ENCODE measurements around the gene CS.
A peak's percentile ranks its signal among the peaks of the same experiment; 100 is the strongest.

The CS gene

DNA sequence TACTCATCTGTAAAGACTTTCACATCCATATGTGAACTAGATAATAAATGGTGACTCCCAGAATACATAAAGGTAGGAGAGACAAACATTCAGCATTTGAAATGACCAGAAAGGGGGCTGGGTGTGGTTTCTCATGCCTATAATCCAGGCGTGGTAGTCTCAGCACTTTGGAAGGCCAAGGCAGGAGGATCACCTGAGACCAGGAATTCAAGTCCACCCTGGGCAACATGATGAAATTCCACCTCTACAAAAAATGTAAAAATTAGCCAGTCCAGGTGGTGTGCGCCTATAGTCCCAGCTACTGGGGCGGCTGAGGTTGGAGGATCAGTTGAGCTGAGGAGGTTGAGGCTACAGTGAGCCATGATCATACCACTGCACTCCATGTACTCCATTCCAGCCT lies 4.1 kb upstream of the CS start:
- TF ChIP-seq, protein P1, sequence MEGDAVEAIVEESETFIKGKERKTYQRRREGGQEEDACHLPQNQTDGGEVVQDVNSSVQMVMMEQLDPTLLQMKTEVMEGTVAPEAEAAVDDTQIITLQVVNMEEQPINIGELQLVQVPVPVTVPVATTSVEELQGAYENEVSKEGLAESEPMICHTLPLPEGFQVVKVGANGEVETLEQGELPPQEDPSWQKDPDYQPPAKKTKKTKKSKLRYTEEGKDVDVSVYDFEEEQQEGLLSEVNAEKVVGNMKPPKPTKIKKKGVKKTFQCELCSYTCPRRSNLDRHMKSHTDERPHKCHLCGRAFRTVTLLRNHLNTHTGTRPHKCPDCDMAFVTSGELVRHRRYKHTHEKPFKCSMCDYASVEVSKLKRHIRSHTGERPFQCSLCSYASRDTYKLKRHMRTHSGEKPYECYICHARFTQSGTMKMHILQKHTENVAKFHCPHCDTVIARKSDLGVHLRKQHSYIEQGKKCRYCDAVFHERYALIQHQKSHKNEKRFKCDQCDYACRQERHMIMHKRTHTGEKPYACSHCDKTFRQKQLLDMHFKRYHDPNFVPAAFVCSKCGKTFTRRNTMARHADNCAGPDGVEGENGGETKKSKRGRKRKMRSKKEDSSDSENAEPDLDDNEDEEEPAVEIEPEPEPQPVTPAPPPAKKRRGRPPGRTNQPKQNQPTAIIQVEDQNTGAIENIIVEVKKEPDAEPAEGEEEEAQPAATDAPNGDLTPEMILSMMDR (IDR thresholded peaks at IDR 0.05) = no peak
- no peaks in the 10 kb centered on the region for H3K27me3 ChIP-seq
- H3K4me3 ChIP-seq (ENCODE audit: low read depth in 1 of 2, low read length in 1 of 2) = no peak overlapping the region
- H3K4me1 ChIP-seq (ENCODE audit: control insufficient read depth in 1 of 2, insufficient read depth in 1 of 2, low read depth in 1 of 2, low read length in 1 of 2) = peaks cover 14 to 19% of the 10 kb centered on the region in 2 experiments
- no peaks in the 10 kb centered on the region for H3K9me3 ChIP-seq
- H3K36me3 ChIP-seq = peaks cover 4% of the 10 kb centered on the region
- H3K27ac ChIP-seq = no peak overlapping the region

GRCh38 chr12:56300644-56301464 lies 724 bp upstream of the CS start:
- Histone ChIP-seq H3K27me3 (no peaks in the 10 kb centered on the region), H3K27ac (peak overlapping the region; percentile 98), H3K4me3 (ENCODE audit: low read depth in 1 of 2, low read length in 1 of 2) (peak overlapping the region; percentile 89 to 99), H3K4me1 (ENCODE audit: control insufficient read depth in 1 of 2, insufficient read depth in 1 of 2, low read depth in 1 of 2, low read length in 1 of 2) (peaks cover 49 to 53% of the 10 kb centered on the region in 2 experiments), H3K9me3 (no peaks in the 10 kb centered on the region), H3K36me3 (no peaks in the 10 kb centered on the region)
- TF ChIP-seq, protein P1 (IDR thresholded peaks at IDR 0.05) = no peak

DNA sequence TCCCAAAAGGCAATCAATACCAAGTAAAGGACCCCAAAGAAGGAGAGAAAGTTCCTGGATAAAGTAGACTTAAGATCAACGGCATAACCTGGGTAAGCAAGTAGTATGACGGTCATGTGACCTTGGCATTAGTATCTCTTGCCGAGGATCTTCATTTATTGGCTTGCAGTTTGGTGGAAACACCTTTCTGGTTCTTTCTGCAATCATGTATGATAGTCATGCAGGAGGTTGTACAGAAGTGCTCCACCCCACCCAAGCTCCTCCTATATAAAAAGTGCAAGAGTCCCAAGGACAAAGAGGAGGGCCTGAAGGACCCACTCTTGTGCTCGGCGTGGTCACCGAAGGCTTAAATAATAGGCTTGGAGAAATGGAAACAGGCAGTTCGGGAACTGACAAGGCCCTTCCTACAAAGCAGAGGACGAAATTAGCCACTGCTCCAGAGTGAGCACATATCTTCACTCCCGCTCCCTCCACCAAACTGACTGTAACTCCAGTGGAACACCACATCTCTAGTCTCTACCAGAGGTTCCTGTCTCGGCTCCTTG lies 750 bp downstream of the CS start:
- Histone ChIP-seq H3K27ac (peak overlapping the region; percentile 98), H3K27me3 (no peaks in the 10 kb centered on the region), H3K9me3 (no peaks in the 10 kb centered on the region), H3K36me3 (no peaks in the 10 kb centered on the region), H3K4me1 (ENCODE audit: control insufficient read depth in 1 of 2, insufficient read depth in 1 of 2, low read depth in 1 of 2, low read length in 1 of 2) (peaks cover 54 to 57% of the 10 kb centered on the region in 2 experiments), H3K4me3 (ENCODE audit: low read depth in 1 of 2, low read length in 1 of 2) (peak overlapping the region; percentile 89 to 99)
- TF ChIP-seq, protein P1 (IDR thresholded peaks at IDR 0.05) = no peak

- TF ChIP-seq, protein P1 (IDR thresholded peaks at IDR 0.05) = no peak
- no peaks in the 10 kb centered on the region for H3K9me3 ChIP-seq
- no peaks in the 10 kb centered on the region for H3K36me3 ChIP-seq
- peak overlapping the region; percentile 89 to 99 for H3K4me3 ChIP-seq (ENCODE audit: low read depth in 1 of 2, low read length in 1 of 2)
- H3K27ac ChIP-seq = peak overlapping the region; percentile 98
- H3K27me3 ChIP-seq = no peaks in the 10 kb centered on the region
- peaks cover 58 to 60% of the 10 kb centered on the region in 2 experiments for H3K4me1 ChIP-seq (ENCODE audit: control insufficient read depth in 1 of 2, insufficient read depth in 1 of 2, low read depth in 1 of 2, low read length in 1 of 2)
Observed at GRCh38 chr12:56298828-56299227, 1.3 kb downstream of the CS start.

- TF ChIP-seq, protein P1 (IDR thresholded peaks at IDR 0.05) = no peak
- no peaks in the 10 kb centered on the region for H3K27me3 ChIP-seq
- H3K9me3 ChIP-seq = no peaks in the 10 kb centered on the region
- peaks cover 66 to 70% of the 10 kb centered on the region in 2 experiments for H3K4me1 ChIP-seq (ENCODE audit: control insufficient read depth in 1 of 2, insufficient read depth in 1 of 2, low read depth in 1 of 2, low read length in 1 of 2)
- no peaks in the 10 kb centered on the region for H3K36me3 ChIP-seq
- H3K4me3 ChIP-seq (ENCODE audit: low read depth in 1 of 2, low read length in 1 of 2) = no peak overlapping the region
- peak overlapping the region; percentile 98 for H3K27ac ChIP-seq
Observed at GRCh38 chr12:56297400-56297799, 2.7 kb downstream of the CS start.
